ENCODE measurements around the gene CDHR5.

Gene CDHR5

DNA sequence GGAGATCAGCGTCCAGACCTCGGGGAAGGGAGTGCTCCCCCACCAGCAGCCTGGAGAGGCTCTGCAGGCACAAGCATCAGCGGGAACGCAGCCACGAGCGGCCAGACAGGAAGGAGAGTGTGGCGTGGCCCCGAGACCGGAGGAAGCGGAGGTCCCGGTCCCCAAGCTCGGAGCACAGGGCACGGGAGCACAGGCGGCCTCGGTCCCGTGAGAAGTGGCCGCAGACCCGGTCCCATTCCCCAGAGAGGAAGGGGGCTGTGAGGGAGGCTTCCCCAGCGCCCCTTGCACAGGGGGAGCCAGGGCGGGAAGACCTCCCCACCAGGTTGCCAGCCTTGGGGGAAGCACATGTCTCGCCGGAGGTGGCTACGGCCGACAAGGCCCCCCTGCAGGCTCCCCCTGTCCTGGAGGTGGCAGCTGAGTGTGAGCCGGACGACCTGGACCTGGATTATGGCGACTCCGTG, 15.9 kb downstream of the CDHR5 start:
- no peak for FAIRE-seq

DNA sequence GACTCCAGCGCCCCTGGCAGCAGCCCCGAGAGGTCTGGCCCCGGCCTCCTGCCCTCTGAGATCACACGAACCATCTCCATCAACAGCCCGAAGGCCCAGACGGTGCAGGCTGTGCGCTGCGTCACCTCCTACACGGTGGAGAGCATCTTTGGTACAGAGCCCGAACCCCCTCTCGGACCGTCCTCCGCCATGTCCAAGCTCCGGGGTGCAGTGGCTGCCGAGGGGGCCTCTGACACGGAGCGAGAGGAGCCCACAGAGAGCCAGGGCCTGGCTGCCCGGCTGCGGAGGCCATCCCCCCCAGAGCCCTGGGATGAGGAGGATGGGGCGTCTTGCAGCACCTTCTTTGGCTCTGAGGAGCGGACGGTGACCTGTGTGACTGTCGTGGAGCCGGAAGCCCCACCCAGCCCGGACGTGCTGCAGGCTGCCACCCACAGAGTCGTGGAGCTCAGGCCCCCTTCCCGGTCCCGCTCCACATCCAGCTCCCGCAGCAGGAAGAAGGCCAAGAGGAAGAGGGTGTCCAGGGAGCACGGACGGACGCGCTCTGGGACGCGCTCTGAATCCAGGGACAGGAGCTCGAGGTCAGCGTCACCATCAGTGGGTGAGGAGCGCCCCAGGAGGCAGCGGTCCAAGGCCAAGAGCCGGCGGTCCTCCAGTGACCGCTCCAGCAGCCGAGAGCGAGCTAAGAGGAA, 16.6 kb downstream of the CDHR5 start:
- no peak for FAIRE-seq

DNA sequence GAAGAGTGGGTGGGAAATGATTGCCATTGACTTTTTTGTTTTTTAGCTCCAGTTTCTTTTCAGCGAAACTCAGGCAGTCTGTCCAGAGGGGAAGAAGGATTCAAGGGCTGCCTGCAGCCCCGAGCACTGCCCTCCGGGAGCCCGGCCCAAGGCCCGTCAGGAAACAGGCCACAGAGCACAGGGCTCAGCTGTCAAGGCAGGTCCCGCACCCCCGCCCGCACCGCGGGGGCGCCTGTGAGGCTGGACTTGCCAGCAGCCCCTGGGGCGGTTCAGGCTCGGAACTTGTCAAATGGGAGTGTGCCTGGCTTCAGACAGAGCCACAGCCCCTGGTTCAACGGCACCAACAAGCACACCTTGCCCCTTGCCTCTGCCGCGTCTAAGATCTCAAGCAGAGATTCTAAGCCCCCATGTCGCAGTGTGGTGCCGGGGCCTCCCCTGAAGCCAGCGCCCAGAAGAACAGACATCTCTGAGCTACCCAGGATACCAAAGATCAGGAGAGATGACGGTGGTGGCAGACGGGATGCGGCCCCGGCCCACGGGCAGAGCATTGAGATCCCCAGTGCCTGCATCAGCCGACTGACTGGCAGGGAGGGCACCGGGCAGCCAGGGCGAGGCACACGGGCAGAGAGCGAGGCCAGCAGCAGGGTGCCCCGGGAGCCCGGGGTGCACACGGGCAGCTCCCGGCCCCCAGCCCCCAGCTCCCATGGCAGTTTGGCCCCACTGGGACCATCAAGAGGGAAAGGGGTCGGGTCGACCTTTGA, 17.6 kb downstream of the CDHR5 start:
- no peak for FAIRE-seq

DNA sequence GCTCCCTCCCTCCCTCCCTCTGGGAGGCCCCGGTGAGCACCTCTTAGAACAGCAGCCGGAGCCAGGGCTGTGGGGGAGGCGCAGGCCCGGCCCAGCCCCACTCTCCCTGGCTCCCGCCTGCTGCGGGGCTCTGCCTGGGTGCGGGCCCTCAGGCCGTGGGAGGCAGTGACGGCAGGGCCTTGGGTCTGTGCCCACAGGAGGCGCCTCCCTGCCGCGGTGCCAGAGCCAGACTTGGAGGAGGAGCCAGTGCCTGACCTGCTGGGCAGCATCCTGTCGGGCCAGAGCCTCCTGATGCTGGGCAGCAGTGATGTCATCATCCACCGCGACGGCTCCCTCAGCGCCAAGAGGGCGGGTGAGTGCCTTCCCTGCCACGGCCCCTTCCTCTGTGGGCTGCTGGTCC, 18.5 kb downstream of the CDHR5 start:
- no peak for FAIRE-seq

DNA sequence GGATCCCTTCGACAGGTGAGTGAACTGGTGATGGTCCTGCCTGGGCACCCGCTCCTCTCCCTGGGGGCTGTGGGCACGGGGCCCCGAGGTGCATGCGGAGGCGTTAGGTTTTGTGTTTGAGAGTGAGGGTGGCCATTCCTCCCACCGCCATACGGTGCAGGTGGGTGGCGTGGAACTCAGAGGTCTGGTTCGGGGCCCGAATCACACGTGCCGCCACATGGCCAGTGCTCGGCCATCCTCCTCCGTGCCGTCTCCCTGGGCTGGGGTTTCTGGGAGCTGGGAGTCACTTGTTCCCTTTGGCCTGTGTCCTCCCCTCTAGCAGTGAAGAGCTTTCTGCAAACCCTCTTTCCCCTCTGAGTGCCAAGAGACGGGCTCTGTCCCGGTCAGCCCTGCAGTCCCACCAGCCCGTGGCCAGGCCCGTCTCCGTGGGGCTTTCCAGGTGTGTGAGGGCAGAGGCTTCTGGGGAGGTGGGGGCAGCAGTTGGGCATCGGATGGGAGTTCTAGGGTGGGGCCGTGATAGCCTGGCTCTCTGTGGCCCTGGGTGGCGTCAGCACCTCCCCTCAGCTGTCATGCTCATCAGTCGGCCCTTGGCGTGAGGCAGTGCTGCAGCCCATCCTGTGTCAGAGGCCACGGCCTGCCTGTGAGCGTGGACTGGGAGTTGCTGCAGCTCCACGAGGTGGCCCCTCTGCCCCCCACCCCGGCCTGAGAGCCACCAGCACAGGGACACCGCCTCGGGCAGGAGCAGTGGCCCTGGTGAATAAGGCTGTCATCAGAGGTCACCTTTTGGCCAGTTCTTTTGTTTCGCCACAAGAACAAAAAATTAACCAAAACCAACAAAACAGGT, 19.2 kb downstream of the CDHR5 start:
- no peak for FAIRE-seq

DNA sequence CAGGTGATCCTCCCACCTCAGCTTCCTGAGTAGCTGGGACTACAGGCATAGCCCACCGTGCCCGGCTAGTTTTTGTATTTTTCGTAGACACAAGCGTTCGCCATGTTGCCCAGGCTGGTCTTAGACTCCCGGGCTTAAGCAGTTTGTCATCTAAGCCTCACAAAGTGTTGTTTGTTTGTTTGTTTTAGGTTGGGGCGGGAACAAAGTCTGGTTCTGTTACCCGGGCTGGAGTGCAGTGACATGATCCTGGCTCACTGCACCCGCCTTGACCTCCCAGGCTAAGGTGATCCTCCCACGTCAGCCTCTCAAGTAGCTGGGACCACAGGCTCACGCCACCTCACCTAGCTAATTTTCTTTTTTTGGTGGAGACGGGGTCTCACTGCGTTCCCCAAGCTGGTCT, 21.6 kb downstream of the CDHR5 start:
- FAIRE-seq, result no peak

DNA sequence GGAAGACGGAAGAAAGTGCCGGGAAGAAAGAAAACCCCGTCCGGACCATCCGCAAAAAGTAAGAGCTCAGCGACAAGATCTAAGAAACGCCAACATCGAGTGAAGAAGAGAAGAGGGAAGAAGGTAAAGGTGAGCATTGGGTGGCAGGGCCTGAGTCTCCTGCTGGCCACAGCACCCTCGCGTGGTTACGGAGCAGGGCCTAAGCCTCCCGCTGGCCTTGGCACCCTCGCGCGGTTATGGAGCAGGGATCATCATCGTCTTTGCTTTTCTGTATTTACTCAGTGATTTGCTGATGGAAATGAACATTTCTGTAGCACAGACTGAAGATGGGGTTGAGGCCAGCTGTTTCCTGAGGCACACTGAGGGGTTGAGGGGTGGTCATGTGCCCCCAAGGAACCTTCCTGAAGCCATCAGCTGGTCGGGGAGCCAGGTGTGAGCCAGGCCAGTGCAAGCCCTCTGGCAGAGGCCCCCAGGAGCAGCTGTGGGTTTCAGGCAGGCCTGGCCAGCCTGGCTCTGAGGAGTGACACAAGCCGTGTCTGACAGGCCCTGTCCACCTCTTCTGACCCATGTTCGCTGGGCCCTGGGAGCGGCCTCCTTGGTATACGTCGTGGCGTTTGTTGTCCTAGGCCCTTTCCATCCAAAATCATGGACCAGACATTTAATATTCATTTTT, 23.0 kb downstream of the CDHR5 start:
- no peak for FAIRE-seq

DNA sequence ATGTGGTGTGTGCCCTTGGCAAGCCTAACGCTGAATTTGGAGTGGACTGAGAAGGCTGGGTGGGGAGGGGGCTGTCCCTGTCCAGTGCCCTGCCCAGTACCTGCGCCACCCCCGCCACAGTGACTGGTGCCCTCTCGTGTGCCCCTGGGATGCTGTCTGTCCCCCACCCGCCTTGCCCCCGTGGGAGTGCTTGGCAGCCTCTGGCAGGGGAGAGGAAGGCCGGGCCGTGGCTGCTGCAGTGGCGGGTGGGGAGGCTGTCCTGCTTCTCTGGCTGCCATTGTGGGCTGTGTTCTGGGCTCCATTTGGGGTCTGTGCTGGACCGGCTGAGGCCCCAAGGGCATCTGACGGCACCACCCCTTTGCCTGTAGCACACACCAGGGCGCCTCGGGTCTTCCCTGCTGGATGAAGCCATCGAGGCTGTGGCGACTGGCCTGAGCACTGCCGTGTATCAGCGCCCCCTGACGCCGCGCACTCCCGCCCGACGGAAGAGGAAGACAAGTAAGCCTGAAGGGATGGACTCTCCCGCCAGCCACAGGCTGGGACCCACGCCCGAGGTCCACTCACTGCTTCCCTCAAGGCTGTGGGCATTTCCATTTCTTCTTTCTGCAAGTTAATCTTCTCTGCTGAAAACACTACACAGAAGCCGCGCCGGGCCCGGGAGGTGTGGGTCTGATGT, 26.6 kb downstream of the CDHR5 start:
- no peak for FAIRE-seq

DNA sequence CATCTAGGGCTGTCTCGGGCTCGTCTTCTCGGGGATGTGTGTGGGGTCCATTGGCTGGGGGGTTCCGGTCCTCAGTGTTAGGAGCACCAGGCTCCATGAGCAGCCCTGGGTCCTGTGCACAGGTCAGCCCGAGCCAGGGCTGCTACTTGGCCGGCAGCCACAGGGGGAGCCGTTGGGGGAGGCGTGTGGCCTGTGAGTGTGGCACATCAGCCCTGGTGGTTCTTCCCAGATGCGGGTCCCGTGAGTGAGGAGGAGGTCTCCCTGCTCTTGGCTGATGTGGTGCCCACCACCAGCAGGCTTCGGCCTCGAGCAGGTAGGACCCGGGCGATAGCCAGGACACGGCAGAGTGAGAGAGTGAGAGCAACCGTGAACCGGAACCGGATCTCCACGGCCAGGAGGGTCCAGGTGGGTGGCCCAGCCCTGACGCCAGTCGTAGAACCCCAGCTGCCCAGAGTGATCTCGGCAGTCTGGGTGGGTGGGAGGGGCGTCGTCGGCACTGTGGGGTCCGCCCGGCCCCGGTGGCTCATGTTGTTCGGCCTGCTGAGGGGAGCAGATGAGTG, 27.5 kb downstream of the CDHR5 start:
- no peak for FAIRE-seq

DNA sequence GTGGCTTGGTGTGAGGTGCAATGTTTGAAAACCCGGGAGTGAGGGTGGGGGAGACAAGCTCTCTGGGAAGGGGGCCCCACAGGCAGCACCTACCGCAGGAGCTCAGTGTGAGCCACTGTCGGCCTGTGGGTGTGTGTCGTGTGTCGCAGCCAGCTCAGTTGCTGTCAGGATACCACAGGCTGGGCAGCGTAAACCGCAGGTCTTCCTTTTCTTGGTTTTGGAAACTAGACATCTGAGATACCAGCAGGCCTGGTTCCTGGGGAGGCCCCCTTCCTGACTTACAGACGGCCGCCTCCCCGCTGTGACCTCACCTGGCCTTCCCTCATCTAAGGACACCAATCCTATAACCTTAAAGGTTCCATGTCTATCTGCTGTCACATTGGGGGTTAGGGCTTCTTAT, 28.4 kb downstream of the CDHR5 start:
- FAIRE-seq, result no peak

DNA sequence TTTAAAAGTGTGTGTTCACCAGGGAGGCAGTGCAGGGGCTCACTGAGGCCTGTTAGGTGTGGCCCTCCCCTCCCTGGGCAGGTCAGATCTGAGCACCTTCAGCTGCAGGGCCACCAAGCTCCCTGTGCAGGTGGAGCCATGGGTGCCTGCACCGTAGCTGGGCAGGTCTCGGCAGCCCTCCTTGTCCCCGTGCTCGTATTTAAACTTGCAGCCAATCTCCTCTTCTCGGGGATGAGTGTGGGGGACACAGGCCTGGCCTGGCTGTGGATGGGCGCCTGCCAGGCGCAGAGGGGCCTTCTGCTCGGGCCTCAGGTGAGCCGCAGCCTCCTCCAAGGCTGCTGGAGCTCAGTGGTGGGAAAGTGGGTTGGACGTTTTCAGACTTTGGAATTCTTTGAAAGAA, 29.4 kb downstream of the CDHR5 start:
- FAIRE-seq, result no peak

DNA sequence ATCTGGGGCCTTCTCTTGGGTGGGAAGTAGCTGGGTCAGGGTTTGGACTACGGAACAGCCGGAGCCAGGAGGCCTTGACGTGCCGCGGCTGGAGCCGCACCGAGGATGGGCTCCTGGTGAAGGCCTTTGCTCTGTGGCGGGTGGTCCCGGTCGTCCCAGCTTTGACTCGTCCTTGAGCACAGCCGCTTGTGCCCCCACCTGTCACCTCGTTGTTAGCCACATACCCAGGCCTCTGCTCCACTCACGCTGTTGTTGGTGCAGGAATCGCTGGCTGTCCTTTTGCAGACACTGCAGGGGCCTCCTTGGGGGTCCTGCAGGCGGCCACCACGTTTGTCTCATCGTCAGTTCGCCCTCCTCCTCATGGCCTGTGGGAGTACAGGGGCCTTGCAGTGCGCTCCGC, 31.4 kb downstream of the CDHR5 start:
- no peak for FAIRE-seq

DNA sequence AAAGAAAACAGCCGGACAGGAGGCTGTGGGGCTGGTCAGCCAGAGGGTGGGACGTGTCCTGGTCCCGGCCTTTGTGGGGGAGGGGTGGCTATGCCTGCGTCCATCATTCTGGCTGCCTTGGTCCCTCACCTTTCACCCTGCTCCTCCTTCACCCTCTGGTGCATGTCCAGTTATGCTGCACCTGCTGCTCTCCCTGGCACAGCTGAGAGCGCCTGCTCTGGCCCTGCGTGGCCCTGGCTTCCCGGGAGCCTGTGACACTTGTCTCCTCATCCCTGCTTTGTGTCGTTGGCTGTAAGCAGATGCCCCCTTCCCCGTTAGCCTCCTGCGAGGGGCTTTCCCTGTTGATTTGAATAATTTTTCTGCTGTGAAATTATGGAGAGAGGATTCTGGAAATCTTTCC, 31.8 kb downstream of the CDHR5 start:
- no peak for FAIRE-seq

DNA sequence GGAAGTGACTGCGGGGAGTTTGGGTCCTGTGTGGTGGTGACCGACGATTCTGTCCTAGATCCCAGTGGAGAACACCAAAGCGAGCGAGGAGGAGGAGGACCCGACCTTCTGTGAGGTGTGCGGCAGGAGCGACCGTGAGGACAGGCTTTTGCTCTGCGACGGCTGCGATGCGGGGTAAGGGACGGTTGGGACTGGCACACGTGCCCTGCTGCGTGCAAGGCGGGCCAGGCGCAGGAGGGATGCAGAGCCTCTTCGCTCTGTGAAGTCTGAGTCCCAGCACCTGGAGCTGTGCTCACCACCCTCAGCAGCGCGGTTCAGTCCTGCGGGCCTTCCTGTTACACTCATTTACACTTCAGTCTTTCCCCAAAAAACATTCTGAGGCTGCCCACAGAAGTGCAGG, 32.3 kb downstream of the CDHR5 start:
- FAIRE-seq, result no peak

DNA sequence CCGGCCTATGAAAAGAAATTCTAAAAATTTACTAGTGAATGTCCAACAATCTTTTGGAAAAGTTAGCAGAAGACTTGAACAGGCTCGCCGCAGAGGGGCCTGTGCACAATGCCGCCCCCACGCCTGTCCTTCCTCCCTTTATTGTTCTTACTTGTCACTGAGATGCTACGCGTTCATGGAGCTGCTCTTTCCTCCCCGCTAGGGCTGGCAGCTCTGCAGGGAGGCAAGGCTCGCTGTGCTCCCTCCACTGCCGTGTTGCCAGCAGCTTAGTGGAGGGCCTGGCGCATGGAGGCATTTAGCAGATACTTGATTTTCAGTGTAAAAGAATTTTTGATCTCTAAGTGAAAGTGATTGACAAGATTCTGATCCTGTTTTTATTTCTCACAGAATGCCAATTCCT, 33.8 kb downstream of the CDHR5 start:
- FAIRE-seq, result no peak

DNA sequence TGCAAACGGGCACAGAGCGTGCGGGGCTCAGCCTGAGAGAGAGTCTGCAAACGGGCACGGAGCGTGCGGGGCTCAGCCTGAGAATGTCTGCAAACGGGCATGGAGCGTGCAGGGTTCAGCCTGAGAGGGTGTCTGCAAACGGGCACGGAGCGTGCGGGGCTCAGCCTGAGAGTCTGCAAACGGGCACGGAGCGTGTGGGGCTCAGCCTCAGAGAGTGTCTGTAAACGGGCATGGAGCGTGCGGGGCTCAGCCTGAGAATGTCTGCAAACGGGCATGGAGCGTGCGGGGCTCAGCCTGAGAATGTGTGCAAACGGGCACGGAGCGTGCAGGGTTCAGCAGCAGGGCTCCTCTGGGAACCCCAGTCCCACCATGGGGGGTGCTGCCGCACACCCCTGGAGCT, 35.0 kb downstream of the CDHR5 start:
- no peak for FAIRE-seq

DNA sequence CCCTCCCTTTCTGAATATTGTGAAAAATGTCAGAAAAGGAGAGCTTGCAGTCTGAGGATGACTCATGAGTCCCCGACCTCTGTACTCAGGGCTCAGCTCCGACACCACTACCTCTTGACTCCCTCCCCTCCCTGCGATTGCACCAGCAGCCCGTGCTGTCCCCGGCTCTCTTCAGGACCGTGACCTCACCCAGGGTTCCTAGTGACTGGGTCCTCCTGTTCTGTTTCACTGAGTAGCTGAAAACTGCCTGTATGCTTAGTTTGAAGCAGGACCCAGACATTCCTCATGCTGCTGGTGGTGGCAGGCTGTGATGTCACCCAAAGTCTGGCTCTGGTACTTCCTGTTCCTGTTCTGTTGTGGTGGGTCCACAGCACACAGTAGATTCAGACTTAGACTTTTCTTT, 36.8 kb downstream of the CDHR5 start:
- no peak for FAIRE-seq

DNA sequence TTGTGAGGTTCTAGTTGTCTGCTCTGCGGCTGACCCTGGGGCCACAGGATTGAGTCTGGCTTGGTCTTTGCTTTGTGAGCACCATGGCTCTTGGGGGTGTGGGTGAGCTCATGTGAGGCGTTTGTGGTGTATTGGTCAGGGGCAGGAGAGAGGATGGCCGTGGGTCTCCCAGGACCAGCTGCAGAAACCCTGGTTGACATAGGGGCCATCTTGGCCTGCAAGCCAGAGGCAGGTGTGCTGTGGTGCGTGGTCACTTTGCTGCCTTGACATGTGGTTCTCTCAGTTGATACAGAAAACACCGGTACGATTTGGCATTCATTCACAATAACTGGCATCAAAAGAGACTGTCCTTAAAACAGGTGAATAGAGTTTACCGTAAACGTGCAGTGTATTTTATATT, 37.2 kb downstream of the CDHR5 start:
- no peak for FAIRE-seq

DNA sequence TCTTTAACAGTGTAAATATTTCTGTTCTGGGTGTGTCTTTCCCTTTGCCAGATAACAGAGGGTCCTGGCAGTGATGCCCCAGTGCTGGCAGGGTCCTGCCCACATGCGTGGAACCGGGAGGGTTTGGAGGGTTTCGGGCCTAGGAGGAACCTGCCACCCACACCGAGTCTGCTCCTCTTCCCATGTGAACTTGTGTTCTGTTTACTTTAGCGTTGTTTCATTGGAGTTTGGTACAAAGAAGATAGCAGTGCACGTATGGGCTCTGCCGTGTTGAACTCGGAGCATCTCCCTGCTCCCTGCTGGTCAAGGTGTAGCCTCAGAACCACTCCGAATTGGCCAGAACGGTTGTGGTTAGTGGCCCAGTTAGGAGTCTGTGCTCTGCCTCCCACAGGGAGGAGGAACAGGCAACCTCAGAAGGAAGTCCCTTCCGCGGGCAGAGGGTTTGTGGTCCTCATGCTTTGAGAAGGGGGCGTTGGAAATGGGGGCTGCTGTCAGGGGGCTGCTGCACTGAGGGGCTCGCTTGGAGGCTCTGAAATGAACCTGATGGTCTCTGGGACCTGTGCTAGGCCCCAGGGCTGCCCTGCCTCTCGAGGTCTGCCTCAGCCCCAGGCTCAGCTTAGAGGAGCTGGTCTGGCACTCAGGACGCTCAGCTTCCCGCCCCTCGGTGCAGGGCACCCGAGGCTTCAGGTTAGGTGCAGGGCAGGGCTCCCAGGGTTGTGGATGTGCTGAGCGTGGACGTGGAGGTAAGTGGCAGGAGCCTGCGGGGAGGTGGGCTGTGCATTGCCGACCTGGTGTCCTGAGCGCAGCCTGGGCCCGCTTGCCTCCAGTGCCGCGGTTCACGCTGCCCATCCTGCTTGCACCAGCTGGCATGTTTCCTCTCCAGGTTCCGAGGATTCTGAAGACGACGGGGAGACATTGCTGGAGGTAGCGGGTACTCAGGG, 38.1 kb downstream of the CDHR5 start:
- FAIRE-seq, result no peak

DNA sequence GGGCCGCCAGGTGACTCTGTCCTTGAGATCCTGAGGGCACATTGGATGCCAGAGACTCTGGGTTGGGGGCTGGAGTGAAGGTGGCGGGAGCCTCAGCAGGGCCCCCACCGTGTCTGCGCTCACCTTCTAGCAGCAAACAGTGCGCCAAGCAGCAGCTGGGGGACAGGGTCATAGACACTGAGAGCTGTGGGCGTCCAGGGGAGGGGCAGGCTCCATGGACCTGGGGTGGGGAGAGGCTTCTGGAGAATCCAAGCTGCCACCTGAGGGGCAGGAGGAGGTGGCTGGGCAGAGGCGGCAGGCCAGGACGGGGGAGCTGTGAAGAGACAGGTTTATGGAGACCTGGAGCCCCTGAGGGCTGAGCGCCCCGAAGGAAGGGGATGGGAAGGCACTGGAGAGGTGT, 40.5 kb downstream of the CDHR5 start:
- no peak for FAIRE-seq

DNA sequence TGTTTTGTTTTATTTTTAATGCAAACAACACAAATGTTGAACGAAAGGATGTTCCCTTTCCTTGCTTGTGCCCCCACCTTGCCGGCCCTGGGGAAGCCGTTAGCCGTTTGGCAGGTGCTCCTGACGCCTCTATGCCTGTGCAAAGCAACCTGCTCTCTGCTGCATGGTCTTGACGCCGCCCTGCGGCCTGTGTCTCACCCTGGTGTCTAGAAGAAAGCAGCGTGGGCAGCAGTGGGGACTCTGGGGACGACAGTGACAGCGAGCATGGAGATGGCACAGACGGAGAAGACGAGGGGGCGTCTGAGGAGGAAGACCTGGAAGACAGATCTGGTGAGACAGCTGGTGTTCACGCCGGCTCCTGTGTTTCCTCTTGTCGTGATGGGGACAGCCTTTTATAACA, 43.0 kb downstream of the CDHR5 start:
- FAIRE-seq, result no peak

Data from G401.6 (cell line).